ENCODE data around the gene SOBP.
"Not testable (repeated sequence)": the region's sequence is repeated elsewhere in the genome, so short reads cannot be mapped to it uniquely, and the experiment has no call there.

SOBP gene

DNA sequence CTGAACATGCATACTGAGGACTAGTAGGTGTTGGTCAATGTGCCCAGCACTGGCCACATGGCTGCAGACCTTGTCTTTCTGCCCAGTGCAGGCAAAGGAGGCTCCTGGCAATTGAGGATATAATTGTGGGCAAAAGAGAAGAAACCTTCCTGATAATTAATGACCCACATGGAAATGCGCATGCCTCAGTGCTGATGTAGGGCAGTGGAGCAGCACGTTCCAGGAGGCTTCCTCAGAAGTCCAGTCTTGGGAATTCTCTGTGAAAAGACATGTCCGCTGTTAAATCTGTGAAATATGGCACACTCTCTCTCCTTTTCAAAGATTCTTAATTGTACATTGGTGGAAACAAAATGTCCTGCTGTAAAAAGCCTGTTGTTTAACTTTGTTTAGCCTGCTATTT is 34.7 kb downstream of the SOBP start:
- no peak for DNase-seq

DNA sequence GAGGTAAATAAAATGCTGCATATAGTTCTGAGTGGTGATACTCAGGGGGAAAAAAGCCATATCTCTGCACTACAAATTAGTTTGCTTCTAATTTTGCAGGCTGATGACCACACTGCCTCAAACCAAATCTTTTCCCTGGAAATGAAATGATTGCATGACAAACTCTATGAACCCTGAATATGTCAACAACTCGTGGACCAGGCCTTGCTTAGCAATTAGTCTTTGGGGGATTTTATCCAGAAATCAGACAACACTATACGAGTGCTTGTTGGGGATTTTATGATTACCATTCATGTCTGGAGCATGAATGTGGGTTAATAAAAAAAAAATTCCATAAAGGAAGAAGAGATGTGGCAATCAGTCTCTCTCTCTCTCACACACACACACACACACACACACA is 42.0 kb downstream of the SOBP start:
- DNase-seq: no peak

DNA sequence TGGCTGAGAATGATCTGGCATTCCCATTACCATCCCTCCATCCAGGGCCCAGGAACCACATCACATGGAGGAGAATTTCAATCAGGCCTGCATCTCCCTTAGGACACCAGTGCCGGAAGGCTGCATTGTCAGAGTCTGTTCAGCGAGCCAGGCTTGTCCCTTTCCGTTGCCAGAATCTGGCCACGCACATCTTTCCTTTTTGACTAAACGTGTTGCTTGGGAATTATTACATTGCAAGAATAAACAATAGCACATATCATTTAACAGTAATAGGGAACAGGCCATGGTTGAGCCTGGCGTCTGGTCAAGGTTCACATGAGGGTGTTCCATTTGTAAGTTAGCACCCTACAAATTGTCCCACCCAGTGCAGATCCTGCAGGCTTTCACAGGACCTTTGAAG is 42.8 kb downstream of the SOBP start:
- DNase-seq: no peak

DNA sequence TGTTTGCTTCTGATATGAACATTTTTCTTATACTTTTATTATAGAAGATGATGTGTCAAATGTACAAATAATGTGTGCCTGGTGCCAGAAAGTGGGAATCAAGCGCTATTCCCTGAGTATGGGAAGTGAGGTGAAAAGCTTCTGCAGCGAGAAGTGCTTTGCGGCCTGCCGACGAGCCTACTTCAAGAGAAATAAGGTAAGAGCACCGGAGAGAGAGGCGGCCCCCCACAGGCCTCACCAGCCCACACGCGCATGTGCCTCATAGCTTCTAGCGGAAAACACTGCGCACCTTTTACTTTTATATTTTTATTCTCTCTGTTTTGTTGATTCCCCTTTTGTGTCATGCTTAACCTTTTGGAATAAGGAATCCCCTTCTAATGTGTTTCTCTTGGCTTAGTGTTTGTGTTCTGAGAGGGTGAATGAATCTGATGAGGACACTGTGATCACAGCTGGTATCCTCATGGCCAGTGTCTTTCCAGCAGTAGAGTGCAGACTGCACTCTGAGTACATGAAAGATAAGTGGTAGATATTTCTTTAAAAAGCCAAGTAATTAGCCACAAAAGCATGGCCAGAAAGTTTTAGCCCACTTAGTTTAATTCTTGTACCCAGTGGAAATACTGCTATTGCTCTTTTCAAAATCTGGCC is 43.6 kb downstream of the SOBP start:
- DNase-seq: no peak

DNA sequence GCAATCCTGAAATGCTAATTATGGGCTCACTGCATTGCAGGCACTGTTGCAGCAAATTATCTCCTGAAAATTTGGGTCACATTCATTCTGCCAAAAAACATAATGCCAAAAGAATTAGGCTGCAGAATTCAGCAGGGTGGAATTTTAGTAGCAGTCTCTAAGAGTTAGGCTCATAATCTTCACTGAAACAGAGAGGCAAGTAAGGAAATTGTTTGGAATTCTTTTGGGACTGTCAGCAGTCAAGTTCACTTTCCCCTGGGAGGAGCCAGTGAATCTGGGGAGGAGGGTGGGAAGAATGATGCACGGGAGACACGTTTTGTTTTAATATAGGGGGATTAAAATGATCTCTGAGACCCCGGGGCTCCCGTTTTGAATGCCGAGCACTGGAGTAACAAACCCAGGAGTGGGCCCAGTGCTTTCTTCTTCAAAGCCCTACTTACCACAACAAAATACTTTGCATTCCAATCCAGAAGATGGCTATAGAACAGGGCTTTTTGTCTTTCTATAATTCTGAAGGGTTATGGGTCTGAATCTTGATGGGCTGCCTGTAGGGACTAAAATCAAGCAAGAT is 44.7 kb downstream of the SOBP start:
- DNase-seq: no peak

DNA sequence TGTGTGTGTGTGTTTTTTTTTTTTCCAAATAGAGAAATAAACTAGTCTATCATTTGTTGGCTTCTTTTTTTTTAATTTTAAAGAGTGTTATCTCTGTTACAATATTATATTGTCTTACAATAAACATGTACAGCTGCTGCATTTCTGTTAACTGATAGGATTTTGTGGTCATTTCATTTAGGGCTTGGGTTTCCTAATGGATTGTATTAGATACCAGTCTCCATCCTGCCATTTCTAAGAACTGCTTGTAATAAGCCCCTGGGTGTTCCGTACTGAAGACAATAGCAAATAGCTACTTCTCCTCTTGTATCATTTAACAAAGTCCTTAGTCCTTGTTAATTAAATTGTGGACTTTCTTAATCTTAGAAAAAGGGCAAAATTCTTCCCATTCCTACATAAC is 45.7 kb downstream of the SOBP start:
- no peak for DNase-seq

DNA sequence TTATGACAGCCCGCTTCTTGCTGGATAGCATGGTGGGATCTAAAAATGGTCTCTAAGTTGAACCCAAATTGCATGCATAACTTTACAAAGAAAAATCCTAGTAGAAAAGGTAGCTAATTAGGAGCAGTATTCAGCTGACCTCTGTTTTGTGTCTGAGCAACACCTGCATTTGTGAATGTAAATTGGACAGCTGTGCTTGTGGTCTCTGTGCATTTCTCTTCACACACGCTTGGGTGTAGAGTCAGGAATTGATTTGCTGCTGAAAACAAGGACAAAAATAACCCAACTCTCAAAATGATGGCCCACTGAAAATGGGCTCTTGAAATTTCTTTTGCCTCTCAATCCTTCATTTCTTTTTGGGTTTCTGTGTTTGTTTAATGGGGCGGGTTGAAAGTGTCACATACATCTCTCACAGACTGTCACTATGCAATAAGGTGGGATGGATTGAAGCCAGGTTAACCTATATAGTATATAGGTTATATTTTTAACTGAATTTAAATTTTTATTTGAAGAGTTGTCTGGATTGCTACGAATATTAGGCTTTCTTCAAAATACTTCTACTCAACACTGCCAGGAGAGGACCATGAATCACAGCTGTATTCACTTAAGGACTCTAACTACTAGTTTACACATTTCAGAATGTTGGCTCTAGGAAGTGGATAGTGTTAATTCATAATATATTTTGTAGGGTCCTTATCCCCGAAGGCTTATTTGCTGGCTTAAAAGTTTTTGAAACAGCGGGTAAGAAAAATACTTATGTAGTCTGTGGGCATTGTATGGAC is 46.5 kb downstream of the SOBP start:
- no peak for DNase-seq

DNA sequence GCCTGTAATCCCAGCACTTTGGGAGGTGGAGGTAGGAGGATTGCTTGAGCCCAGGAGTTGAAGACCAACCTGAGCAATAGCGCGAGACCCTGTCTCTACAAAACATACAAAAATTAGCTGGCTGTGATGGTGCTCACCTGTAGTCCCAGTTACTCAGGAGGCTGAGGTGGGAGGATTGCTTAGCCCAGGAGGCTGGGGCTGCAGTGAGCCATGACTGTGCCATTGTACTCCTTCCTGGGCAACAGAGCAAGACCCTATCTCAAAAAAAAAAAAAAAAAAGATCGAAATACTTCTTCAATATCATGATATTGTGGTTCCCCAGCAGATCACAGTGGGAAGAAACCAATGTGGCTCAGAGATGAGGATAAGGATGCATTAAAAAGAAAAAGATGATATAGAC is 47.6 kb downstream of the SOBP start:
- no peak for DNase-seq

DNA sequence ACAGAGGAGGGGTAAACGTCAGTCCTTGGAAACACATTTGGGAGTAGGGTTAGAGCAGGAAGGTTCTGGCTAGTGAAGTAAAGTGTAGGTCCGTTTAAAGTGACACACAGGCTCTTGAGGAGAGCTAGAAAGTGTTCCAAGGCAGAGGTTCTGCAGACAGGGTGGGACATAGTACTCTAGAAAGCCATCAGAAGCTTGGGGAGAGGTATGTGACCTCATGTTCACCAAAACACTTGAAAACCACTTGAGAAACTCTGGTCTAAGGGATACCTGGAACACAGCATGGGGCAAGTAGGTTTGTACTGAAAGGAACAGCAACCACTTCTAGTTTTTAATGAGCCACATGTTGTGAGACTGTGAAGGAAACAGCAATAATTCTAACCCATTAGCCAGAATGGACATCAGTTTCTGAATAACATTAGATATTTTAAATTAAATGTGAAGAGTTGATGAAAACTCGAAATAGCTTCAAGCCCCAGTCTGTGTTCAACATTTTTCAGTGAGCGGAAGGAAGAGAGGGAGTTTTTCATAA is 49.0 kb downstream of the SOBP start:
- DNase-seq: no peak

DNA sequence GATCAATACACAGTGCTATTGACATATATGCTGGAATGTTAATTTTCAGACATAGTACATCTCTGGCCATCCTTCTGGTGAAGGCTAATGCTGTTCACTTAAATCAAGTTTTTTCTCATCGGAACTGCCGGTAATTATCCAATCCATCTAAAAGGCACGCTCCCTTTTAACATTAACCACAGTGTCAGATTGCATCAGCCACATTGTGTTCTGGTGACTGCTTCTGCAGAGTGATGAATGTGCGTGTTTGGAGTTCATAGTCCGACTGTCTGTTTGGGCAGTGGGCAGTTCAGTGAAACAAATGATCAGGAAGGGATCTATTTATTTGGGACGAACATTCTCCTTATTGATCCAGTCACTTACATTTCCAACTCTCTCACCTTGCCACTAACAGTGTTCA is 49.5 kb downstream of the SOBP start:
- DNase-seq: no peak

DNA sequence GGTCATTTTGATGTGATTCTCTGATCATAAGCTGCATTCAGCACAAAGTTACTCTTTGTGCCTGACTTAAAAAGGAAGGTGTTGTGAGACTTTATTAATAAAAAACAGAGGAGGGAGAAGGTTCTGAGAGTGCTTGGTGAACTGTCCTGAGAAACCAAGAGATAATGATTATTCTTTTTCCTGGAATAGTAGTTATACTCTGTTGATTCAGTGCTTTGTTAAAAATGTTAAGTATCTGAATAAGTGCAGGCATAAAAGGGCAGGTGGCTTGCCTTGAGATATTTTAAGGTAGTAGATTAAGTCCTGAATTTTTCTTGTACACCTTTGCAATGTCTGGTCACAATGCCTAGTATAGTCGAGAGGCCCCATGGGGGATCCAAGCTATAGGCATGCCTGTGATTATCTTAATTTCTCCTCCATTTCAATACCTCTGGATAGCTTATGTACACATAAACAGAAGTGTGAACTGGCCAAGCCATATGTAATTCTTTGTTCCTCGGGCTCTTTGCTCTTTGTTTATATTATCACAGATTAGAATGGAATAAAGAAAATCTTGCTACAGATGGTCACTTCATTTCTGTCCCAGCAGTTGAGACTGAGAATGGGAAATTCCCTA is 50.0 kb downstream of the SOBP start:
- no peak for DNase-seq

DNA sequence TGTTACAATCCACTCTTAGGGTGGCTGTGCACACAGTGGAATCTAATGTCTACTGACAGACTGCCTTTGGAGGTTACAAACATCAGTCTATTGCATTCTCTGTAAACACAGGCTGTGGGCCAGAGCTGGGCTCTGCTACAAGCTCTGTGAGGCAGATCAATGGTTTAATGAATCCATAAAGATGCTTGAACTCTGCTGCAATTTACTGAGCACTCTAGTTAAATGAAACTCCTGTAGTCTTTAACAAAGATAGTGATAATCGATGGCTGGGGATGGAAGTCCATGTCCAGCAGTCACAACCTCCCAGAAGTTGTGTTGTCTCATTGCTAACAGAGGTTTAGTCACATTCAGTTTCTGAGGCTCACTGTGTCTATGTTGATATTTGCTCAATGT is 50.5 kb downstream of the SOBP start:
- DNase-seq: no peak

DNA sequence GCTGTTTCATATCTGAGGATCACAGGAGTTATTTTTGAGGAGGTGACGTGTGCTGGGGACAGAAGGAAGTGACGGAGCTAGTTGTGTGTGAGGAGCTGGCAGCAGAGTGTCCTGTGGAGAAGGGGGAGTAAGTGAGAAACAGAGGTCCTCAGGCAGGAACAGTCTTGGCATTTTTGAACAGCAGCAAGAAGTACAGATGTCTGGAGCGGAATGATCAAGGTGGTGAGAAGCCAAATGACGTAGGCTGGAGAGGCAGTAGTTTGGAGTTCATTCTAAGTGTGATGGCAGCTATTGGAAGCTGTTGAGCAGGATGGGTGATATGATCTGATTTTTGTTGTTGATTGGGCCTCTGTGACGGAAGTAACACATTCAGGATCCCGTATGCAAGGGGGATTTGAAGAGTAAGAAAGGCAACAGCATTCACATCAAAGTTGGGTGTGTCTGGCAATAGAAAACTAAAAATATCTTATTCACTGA is 52.3 kb downstream of the SOBP start:
- no peak for DNase-seq

DNA sequence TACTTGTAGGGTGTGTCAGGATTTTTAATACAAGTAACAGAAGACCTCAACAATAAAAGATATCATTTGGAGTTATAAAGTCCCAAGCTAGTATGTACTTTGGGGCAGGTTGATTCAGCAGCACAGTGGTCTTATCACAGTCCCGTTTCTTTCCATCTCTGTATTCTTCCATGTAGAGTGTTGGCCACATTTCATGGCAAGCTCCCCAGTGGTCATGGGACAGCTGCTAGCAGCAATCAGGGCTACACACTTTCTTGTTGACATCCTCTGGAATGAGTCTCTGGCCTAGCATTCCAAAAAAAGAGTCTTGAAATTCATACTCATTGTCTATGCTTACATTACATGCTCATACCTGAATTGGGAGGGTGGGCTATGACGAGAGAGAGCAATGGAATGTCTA is 53.2 kb downstream of the SOBP start:
- no peak for DNase-seq

DNA sequence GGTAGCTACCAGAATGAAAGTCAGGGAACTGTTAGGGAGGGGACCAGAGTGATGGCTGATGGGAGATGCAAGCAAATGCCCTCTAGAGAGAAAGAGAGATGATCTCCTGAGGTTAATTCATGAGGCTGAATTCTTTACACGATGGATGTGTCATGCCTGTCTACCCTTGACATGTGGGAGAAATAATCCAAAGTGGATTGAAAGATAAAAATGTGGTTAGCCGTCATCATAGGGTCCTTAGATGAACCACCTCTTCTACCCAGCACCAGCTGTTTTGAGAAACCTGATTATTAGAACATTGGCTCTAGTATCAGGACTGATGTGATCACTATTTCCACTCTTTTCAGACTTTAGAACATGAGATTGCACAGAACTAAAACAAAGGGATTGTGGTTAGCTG is 53.6 kb downstream of the SOBP start:
- no peak for DNase-seq

DNA sequence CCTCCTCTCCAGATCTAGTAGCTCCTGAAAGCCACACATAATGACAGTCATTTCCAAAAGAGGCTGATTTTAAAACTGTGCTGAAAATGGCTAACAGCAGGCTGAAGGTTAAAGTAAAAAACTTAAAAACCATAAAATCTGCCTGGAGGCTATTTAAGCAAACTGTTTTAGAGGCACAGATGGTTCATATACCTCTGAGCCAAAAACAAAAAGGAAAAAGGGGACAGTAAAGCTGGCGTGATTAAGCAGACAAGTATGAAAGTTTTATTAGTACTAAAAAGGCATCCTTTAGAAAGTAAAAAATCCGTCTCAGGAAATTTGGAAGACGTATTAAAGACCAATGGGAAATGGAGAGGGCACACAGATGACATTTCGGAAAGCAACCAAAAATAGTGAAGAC is 55.8 kb downstream of the SOBP start:
- no peak for DNase-seq

DNA sequence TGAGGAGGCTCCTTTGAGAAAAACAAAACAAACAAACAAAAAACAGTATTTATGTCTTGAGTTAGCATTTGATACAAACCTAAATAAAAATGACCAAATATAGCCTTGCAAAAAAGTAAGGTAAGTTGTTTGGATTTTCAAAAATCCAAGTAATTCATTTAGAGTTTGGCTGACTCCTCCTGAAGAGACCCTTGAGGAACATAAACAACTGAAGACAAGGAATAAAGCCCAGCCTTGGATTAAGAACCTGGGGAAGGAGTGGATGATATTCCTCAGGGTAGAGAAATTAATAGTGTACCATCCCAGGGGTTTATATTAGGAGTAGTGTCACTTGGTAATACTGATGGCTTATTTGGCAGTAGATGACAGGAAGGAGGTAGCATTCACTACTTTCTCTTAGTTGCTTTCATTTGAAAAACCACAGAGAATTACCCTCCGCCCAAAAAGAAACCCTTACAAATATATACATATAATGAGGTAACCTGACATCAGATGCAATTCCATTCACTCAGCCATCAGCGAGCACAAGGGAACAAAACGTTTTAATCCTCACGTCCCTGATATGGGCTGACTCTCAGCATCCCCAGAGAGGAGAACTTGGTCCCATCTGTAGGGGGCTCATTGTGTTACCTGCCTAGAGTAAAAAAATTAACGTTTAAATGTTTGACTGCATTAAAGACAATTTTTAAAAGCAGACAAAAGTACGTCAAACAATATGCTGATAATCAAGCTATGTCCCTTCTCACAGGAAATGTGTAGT is 57.0 kb downstream of the SOBP start:
- DNase-seq: no peak

DNA sequence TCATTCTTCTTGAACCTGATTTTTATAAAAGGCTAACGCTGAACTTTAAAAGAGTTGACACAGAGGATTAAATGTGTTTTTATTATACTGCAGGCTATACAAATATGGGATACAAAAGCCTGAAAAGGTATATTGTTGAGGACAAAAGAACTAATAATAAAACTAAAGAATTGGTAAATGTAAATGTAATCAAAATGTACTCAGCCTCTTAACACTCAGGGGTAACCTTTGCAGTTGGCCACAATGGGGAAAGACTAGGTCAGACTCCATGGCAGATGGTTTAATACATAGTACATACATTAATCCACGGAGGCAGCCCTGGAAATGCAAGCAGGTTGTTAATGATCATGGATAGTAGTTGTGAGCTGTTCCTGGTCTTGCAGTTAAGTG is 57.5 kb downstream of the SOBP start:
- DNase-seq: no peak

DNA sequence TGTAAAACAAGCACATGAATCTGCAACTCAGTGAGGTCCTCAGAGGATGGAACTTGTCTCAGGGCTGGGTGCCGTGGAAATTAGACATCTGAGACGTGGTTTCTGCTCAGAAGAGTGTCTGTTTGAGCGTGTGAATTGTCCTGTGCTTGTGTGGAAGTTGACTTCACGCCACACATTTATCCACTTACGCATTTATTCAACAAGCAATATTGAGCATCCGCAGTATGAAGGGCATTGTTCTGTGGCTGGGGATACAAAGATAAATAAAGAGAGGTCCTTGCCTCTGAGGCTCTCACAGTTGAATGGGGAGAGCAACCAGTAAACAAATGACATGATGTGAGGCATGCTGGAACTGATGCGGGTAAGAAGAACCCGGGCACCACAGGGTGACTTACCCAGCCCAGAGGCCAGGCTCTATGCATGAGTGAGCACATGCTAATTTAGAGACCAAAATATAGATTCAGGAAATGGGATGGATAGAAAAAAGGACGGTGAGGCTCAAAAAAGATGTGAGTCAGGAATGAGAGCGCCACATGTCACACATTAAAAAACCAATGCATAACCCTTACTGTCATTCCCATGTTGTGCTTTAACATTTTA is 60.4 kb downstream of the SOBP start:
- no peak for DNase-seq

DNA sequence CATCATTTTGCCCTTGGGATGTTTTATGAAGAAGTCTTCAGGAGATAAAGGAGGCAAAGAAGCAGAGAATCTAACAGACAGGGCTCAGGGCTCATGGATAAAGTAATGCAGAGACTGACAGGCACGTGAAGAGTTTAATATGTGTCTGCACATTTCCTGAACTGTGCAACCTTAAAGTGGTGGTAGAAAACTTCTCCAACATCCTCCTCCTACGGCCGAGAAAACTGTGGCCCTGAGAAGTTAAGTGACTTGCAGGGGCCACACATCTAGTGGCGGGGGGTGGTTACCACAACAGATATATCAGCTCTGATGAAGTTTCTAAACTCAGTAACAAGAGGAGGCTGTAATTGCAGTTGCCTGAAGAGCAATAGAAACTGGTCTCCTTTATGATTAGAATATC is 61.0 kb downstream of the SOBP start:
- DNase-seq: no peak

DNA sequence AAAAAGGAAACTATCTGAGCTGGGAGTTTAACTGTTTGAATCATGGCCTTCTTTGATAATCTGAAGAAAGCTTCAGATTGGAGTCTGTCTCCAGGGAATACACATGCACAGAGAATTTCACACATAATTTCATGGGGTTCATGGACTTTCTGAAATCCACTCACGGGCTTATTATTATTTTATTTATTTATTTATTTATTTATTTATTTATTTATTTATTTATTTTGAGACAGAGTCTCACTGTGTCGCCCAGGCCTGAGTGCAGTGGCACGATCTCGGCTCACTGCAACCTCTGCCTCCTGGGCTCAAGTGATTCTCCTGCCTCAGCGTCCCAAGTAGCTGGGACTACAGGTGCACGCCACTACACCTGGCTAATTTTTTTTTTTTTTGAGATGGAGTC is 63.2 kb downstream of the SOBP start:
- not testable (repeated sequence) for DNase-seq

DNA sequence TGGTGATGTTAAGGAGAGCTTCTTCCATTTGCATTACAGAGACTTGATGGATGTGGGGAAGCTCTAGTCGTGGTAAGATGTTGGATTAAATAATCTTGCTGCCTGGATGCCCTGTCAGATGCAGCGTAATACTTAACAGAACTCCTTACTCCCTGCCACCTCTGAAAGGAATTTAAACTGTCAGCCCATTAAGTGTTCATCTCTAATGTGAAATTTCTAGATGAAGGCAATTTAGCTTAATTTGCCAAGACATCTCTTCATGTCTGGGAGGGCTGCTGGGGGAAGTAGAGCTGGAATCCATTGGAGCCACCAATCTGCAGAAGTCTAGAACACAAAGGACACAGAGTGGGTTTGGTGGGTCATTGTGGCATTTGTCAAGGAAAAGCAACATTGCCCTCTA is 64.4 kb downstream of the SOBP start:
- DNase-seq: no peak

DNA sequence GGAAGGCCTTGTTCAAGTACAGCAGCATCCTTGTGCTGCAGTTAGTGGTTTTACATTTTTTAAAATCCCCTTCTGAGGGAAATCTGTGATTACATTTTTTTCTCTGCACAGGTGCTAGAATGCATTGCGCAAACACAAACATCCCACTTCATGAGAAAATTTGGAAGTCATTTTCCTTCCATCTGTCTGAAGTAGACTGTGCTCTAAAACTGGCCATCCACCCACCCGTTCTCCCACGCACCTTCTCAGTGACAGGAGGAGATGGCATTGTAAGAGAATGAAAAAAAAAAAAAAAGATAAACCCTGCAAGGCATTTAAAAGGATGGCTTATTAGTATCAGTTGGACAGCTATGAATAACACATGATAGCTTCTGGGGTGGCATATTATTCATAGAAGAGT is 65.0 kb downstream of the SOBP start:
- no peak for DNase-seq

Data from Kasumi-1 (cell line).